DND-41 (cell line): ENCODE data around the gene ZAP70.

ENCODE experiments used
- CTCF ChIP-seq: IDR thresholded peaks from 2 replicates; pipeline ENCODE4 v1.5.1; 2012; ENCODE audit warnings: borderline replicate concordance, low read length, moderate library complexity, mild to moderate bottlenecking; ENCODE audit not compliant: poor library complexity, severe bottlenecking; ENCODE audit errors: extremely low read depth
- EZH2 ChIP-seq: IDR thresholded peaks from 3 replicates; pipeline ENCODE4 v1.6.1; 2012; ENCODE audit warnings: borderline replicate concordance, low read depth, mild to moderate bottlenecking, moderate library complexity, low read length, inconsistent platforms; ENCODE audit not compliant: severe bottlenecking

- no peak for TF ChIP-seq CTCF
- no peak for TF ChIP-seq EZH2
Observed at GRCh38 chr2:97711394-97711711, 2.0 kb upstream of the ZAP70 start.
